ENCODE results near the gene ATG14. TPM values are rescaled to one million over a fixed set of nuclear protein-coding genes. Genes with fewer than 3 reads are reported as not detected.

The ATG14 gene
- total and polyA plus RNA-seq, 2 of the 8 experiments (the other 6 are each of a cell fraction or from before 2014, with no cell fraction given) = 4.9 to 10.8 TPM

DNA sequence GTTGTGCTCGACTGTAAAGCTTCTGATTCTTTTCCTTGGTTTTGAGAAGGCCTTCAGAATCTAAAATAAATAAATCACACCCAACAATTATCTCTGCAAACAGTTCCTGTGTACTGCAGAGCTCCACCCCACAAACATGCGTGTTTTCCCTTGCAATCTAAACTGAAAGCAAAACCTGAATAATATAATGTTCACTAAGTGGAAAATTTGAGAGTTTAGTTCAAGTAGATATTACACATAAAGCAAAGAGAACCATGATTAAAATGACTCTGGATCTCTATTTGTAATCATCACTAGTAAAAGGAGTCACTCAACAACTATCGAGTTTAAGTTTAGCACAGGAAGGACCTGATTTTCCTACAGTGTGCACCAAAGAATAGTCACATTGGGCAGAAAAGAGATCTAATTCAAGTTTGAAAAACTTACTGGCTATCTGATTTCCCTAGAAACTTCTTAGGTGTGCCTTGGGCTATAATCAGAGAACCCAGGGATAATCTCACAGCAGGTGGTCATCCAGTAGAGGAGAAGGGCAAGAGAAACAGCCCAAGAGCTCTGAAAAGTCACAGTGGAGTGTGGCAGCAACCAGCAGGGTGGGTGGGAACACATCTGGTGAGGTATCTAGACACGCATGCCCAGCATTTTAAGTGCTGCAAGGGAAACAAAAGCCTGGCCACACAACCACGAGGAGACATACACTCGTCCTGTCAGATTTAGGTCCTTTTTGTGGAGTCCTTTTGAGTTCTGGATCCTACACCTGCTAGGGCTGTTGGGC, 25.4 kb downstream of the ATG14 start:
- POLR2A ChIA-PET (ENCODE audit: partially characterized antibody) = interaction anchor here (0.7 kb wide), 1 partner anchor 741 kb away, joined by 3 read pairs; no protein-coding TSS in a partner anchor
- Histone ChIP-seq H3K56ac (replicated peaks; ENCODE audit: insufficient read length, low read depth, low read length) (no peak overlapping the region), H2BK20ac (ENCODE audit: low read length) (no peak overlapping the region), H3K23ac (ENCODE audit: insufficient read length) (no peak overlapping the region), H3K18ac (ENCODE audit: extremely low read depth, low read length) (no peak overlapping the region), H3K23me2 (ENCODE audit: low read depth, low read length) (no peaks in the 10 kb centered on the region), H3K14ac (ENCODE audit: insufficient read length) (no peak overlapping the region), H3K4ac (replicated peaks; ENCODE audit: insufficient read length, low read depth, low read length) (no peak overlapping the region), H3K4me3 (ENCODE audit: extremely low read depth in 1 of 4, insufficient read depth in 2 of 4, low read depth in 3 of 4, low read length in 4 of 4) (no peak overlapping the region), H3K9me3 (ENCODE audit: insufficient read depth in 2 of 2, low read depth in 1 of 2, low read length in 1 of 2) (no peaks in the 10 kb centered on the region), H3K36me3 (ENCODE audit: control insufficient read depth in 2 of 4, insufficient read depth in 4 of 4, low read length in 3 of 4) (peaks cover 6 to 29% (median 16%) of the 10 kb centered on the region in 4 experiments; a peak in 7 of 8 replicates), H2BK5ac (ENCODE audit: low read depth, low read length) (no peak overlapping the region), H3K79me1 (ENCODE audit: low read depth, low read length) (no peaks in the 10 kb centered on the region), H3K27me3 (replicated peaks in 1 of 4; ENCODE audit: control insufficient read depth in 3 of 4, extremely low read depth in 1 of 4, insufficient read depth in 3 of 4, low read length in 3 of 4) (no peaks in the 10 kb centered on the region), H3K4me1 (replicated peaks in 1 of 4; ENCODE audit: control insufficient read depth in 3 of 4, insufficient read depth in 4 of 4, low read length in 3 of 4) (no peaks in the 10 kb centered on the region), H2AFZ (ENCODE audit: low read length) (no peak overlapping the region), H2AK5ac (ENCODE audit: low read depth, low read length) (no peak overlapping the region), H4K20me1 (replicated peaks in 1 of 2; ENCODE audit: control insufficient read depth in 1 of 2, insufficient read depth in 2 of 2, low read length in 2 of 2) (peaks cover 0 to 2% of the 10 kb centered on the region in 2 experiments), H4K5ac (ENCODE audit: insufficient read length, low read depth, low read length) (no peak overlapping the region), H4K8ac (ENCODE audit: extremely low read depth, insufficient read depth, low read length) (no peak overlapping the region), H2BK12ac (ENCODE audit: low read depth, low read length) (no peak overlapping the region), H2BK15ac (ENCODE audit: low read length) (no peak overlapping the region), H3K9ac (replicated peaks in 1 of 4; ENCODE audit: extremely low read depth in 1 of 4, low read depth in 3 of 4, low read length in 3 of 4) (no peak overlapping the region), H3K79me2 (ENCODE audit: control insufficient read depth in 1 of 2, insufficient read depth in 2 of 2, low read length in 2 of 2) (no peaks in the 10 kb centered on the region), H4K91ac (replicated peaks; ENCODE audit: insufficient read length, low read length) (no peak overlapping the region), H2BK120ac (replicated peaks; ENCODE audit: low read depth, low read length) (no peak overlapping the region), H3K4me2 (ENCODE audit: insufficient read depth in 1 of 2, low read depth in 2 of 2, low read length in 2 of 2) (no peak overlapping the region), H3K27ac (ENCODE audit: low read depth, low read length) (no peak overlapping the region)
- DNase-seq (ENCODE audit: low read depth in 1 of 2, low spot score in 2 of 2) = no peak
- WGBS, 2 experiments (ENCODE audit: extremely low coverage in 1 of 2, insufficient coverage in 1 of 2, insufficient read length in 1 of 2, insufficient replicate concordance in 2 of 2, low coverage in 1 of 2, low lambda C conversion rate in 2 of 2, missing lambda C conversion rate in 1 of 2) = 87% methylated on average over 6 of the region's 6 CpGs; no CpG with 5 or more reads in 1 of the 2 experiments
- FAIRE-seq = no peak
- CTCF ChIA-PET (ENCODE audit: partially characterized antibody) = interaction anchor here (0.6 to 1.0 kb wide), 2 partner anchors 11 to 1035 kb away, joined by 3 read pairs; no protein-coding TSS in a partner anchor
- TF ChIP-seq, protein P1, sequence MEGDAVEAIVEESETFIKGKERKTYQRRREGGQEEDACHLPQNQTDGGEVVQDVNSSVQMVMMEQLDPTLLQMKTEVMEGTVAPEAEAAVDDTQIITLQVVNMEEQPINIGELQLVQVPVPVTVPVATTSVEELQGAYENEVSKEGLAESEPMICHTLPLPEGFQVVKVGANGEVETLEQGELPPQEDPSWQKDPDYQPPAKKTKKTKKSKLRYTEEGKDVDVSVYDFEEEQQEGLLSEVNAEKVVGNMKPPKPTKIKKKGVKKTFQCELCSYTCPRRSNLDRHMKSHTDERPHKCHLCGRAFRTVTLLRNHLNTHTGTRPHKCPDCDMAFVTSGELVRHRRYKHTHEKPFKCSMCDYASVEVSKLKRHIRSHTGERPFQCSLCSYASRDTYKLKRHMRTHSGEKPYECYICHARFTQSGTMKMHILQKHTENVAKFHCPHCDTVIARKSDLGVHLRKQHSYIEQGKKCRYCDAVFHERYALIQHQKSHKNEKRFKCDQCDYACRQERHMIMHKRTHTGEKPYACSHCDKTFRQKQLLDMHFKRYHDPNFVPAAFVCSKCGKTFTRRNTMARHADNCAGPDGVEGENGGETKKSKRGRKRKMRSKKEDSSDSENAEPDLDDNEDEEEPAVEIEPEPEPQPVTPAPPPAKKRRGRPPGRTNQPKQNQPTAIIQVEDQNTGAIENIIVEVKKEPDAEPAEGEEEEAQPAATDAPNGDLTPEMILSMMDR (IDR thresholded peaks at IDR 0.05; ENCODE audit: control extremely low read depth in 1 of 3, insufficient read depth in 1 of 3, low read depth in 1 of 3, low read length in 3 of 3) = no peak
- no peak for TF ChIP-seq RNF2 (IDR thresholded peaks at IDR 0.05; ENCODE audit: borderline replicate concordance, low read depth, low read length, missing control alignments, poor library complexity, severe bottlenecking)
- TF ChIP-seq TBP (IDR thresholded peaks at IDR 0.05; ENCODE audit: low read depth, low read length) = no peak
- TF ChIP-seq RXRA (IDR thresholded peaks at IDR 0.05; ENCODE audit: insufficient read depth, low read depth, low read length) = no peak
- TF ChIP-seq KDM5A (IDR thresholded peaks at IDR 0.05; ENCODE audit: low read length) = no peak
- no peak for TF ChIP-seq SIRT6 (IDR thresholded peaks at IDR 0.05; ENCODE audit: low read length)
- no peak for TF ChIP-seq TAF1 (IDR thresholded peaks at IDR 0.05; ENCODE audit: low read depth, low read length)
- no peak for TF ChIP-seq NRF1 (IDR thresholded peaks at IDR 0.05; ENCODE audit: low read depth, low read length)
- no peak for TF ChIP-seq SUZ12 (IDR thresholded peaks at IDR 0.05; ENCODE audit: low read length)
- no peak for TF ChIP-seq YY1 (IDR thresholded peaks at IDR 0.05; ENCODE audit: low read depth, low read length)

All from H1 (cell line).